GM11168 (cell line): ENCODE measurements around the gene CPO.

Experiments used
- in situ Hi-C: fragments of 300-500 bp; cut with MboI; formaldehyde crosslinking; loops from one replicate; pipeline ENCODE4 v1.12.0; 2022; ENCODE audit warnings: low sequenced_read_pairs; ENCODE audit not compliant: unreplicated experiment

Gene CPO

GRCh38 chr2:206970589-206971360, 31.5 kb downstream of the CPO start:
- in situ Hi-C loops: no loop called here

DNA sequence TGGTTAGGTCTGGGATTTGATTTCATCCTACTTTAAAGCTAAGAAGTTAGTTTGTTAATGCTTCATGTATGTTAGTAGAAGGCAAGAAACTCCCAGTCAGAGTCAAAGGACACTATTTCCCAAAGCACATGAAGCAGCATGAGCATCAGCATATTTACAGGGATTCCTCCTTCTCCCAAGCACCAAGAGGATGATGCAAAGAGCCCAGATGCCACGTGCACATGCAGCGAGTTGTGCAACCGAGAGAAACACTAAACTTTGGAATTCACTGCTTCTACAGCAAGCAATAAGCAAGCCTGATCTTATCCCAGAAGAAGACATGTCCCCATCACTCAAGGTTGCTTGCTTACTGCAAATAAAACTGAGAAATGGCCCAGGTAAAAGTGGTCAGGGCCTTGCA, 32.5 kb downstream of the CPO start:
- in situ Hi-C loops: no loop called here

DNA sequence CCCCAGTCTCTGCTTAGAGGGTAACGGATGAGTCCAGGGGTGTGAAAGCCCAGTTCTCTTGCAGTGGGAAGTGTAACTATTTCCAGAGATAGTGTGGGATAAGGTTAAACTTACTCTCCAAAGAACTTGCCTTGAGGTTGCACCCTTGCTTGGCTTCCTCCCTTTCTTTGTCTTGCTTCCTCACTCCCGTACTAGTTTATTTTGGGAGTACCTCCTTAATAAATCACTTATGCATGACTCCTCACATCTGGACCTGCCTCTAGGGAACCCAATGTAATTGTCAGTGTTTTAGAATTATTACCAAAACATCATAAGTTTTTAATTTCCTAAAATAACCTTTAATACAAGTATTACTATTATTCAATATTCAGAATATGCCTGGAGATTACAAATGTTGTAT, 35.2 kb downstream of the CPO start:
- in situ Hi-C loops: no loop called here

DNA sequence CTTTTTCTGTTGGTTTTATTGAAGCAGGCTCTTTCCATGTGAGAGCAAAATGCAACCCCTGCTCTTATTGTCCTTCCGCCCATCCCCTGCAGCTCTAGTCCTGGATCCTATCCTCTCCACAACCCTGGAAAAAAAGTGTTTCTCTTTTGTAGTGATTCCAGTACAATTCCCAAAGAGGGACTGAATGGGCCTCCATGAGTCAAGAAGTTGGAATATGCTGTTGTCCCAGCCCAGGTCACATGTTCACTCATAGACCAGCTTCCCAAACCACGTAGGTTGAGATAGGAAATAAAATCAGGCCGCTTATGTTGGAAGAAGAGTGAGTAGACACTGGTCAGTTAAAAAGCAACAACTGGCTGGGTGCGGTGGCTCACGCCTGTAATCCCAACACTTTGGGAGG, 39.4 kb downstream of the CPO start:
- in situ Hi-C loops: no loop called here

DNA sequence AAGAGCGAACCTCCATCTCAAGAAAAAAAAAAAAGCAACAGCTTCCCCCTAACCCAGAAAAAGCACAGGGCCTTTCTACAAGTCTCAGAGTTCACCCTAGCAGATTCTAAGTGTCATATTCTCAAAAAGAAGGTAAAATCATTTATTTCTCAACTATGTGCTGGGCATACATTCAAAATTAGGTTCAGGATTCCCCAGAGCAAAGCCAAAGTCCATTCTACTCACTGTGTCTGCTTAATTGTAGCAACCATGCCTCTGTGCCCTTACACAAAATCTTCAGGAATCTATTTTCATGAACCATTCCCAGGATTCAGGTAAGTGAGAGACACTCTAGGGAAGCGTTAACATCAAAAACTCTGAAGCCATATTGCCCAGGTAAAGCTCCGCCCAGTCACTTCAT, 40.0 kb downstream of the CPO start:
- in situ Hi-C loops: no loop called here

GRCh38 chr2:206979922-206980321, 40.6 kb downstream of the CPO start:
- in situ Hi-C loops: loop anchor here (10.0 kb wide), 1 partner anchor 495 kb away; no protein-coding TSS in a partner anchor

DNA sequence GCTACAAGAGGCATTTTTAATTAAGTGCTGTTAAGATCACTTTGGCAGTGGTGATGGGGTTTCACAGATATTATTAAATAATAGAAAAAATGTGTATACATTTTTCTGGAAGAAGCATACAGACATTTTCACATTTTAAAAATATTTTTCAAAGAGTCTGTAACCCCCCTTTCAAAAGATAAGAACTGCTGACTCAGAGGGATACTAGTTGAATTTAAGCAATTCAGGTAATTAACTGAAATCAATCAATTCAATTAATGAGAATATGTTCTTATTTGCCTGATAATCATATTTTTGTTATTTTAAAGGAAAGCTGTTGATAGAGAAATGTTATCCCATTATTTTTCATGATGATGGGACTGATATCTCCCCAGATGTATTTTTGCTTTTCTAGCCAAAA, 41.1 kb downstream of the CPO start:
- in situ Hi-C loops: loop anchor here (10.0 kb wide), 1 partner anchor 494 kb away; no protein-coding TSS in a partner anchor

DNA sequence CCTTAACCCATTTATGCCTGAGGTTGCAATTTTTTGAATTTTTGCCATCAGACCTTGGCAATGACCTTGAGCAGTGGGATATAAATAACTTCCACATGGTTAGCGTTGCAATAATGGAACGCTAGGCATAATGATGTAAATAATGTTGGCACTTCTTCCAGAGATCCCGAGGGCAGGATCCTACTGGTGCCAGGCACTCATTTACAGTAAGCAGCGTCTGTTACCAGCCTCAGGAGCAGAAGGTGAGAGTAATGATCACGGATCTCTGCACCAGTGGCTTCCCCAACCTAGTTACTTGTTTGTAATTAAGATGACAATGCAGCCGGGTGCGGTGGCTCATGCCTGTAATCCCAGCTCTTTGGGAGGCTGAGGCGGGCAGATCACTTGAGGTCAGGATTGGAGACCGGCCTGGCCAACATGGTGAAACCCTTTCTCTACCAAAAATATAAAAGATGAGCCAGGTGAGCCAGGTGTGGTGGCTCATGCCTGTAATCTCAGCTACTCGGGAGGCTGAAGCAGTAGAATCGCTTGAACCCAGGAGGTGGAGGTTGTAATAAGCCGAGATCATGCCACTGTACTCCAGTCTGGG, 41.9 kb downstream of the CPO start:
- in situ Hi-C loops: loop anchor here (10.0 kb wide), 1 partner anchor 494 kb away; no protein-coding TSS in a partner anchor

DNA sequence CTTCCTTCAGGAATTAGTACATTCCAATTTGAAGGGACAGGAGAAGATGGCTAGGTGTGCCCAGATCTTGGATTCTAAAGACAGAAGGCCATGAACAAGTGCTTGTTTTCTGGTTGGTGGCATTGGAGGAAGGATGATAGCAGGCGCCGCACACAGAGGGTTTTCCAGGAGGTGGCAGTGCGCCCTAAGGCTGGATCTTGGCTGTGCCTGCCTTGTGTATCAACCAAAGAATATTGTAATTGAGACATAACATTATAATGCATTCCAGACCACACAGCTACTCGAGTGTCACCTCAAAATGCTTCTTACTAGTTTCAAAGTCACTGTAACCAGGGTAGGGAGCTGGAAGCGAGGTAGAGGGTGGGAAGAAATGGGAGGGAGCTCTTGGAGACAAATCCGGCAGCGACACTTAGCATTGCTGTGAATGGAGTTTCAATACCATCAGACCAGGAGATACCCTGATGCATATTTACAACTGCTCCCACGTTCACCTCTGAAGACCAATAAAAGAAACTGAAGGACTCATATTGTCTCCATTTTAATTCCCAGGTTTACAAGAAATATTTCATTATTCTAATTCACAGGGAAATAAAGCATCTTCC, 42.5 kb downstream of the CPO start:
- in situ Hi-C loops: loop anchor here (10.0 kb wide), 1 partner anchor 493 kb away; no protein-coding TSS in a partner anchor

- in situ Hi-C loops: loop anchor here (10.0 kb wide), 1 partner anchor 492 kb away; no protein-coding TSS in a partner anchor
Observed at GRCh38 chr2:206982360-206982955, 43.1 kb downstream of the CPO start.

GRCh38 chr2:206983161-206983859, 44.0 kb downstream of the CPO start:
- in situ Hi-C loops: loop anchor here (10.0 kb wide), 1 partner anchor 491 kb away; no protein-coding TSS in a partner anchor

- in situ Hi-C loops: loop anchor here (10.0 kb wide), 1 partner anchor 491 kb away; no protein-coding TSS in a partner anchor
Observed at GRCh38 chr2:206984206-206984605, 44.9 kb downstream of the CPO start.

- in situ Hi-C loops: loop anchor here (10.0 kb wide), 1 partner anchor 488 kb away; no protein-coding TSS in a partner anchor
Observed at GRCh38 chr2:206986943-206987342, 47.6 kb downstream of the CPO start.

- in situ Hi-C loops: loop anchor here (10.0 kb wide), 1 partner anchor 487 kb away; no protein-coding TSS in a partner anchor
Observed at GRCh38 chr2:206987810-206988209, 48.5 kb downstream of the CPO start.

DNA sequence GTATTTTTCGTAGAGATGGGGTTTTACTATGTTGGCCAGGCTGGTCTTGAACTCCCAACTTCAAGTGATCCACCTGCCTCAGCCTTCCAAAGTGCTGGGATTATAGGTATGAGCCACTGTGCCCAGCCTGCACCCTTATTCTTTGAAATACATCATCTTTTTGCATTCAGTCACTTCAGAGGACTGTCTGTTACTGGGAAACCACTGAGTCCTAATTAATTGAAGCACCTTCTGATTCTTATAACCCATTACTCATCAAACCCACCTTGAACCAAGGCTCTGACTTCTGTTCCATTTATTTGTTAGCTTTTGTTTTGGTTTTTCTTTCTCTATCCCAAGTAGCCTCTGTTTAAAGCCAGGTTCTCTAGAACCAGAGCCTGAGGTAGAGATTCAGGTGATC, 49.6 kb downstream of the CPO start:
- in situ Hi-C loops: loop anchor here (10.0 kb wide), 1 partner anchor 486 kb away; no protein-coding TSS in a partner anchor

DNA sequence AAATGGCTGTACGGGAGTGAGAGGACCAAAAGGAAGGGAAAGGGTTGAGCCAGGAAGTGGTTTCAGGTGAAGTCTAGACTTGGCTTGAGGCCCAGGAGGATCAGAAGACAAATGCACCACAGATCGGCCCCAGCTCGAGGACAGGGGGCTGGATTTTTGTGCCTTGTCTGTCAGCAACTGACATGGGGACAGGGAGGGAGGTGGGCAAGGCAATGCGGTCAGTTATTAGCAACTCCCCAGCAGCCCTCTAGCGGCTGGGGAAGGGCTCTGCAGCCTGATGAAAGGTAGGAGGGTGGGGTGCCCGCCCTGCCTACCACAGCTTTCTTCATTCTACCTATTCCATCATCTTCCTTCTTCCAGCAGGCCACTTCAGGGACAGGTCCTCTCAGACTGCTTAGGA, 50.0 kb downstream of the CPO start:
- in situ Hi-C loops: loop anchor here (10.0 kb wide), 1 partner anchor 485 kb away; no protein-coding TSS in a partner anchor

GRCh38 chr2:206990360-206990759, 51.0 kb downstream of the CPO start:
- in situ Hi-C loops: no loop called here

DNA sequence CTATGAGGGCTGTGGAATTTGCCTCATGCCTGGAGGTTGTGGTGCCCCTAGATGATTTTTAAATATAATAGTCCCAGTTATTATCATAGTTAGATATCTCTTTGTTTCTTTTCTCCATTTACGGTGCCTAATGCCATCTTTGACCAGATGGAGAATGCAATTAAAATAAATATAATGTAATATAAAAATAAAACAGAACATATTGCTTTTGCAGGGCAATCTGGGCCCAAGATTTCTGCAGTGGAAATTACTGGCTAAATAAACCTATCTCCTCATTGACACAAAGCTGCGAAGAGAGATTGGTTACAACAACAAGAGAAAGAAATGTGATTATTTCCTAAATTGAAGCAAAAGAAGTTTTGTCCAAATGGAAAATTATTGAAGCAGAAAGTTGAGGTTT, 51.8 kb downstream of the CPO start:
- in situ Hi-C loops: no loop called here

DNA sequence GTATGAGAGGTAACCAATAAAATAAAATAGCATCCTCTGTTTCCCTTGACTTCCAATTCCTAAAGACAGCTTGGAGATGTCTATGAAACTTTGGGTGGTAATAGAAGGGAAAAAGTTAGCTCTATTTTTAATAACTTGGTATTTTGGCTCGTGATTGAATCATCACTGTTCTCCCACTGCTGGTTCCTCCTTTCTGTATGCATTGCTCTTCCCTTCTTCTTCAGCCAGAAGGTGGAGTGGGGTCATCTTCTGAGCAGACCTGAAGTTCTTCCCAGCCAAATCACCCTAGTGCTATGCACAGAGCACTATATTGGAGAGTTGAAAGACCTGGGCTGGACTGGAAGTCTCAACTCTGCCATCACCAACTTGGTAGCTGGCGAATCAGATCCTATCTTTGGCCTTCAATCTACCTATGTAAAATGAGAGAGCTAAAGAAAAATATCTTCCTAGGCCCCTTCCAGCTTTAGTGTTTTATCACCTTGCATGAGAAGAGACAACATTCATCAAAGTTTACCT, 54.1 kb downstream of the CPO start:
- in situ Hi-C loops: no loop called here

DNA sequence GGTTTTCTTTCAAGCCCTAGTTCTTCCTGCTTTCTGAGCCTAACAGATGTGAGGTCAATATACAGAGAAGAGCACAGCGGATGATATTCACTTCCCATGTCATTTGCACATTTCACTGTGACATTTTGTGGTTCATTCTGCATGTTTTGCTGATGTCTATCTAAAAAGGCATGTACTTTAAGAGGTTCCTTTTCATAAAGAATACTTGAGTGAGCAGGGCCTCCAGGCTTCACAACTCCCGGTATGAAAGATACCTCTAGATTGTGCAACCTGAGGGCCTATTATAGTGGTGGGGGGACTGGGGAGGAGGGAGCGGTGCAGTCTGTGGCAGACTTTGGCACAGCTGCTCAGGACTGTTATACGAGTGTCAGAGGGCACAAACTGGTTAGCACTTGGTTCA, 54.6 kb downstream of the CPO start:
- in situ Hi-C loops: no loop called here
